Right forelimb (tissue), 1 donor: ENCODE measurements around the gene GABARAPL2.
"Not testable (repeated sequence)": the region's sequence is repeated elsewhere in the genome, so short reads cannot be mapped to it uniquely, and the experiment has no call there.

Experiments
- DNase-seq: peaks from one replicate; pipeline ENCODE4 v3.0.0-alpha.2; 2018

Gene GABARAPL2, protein sequence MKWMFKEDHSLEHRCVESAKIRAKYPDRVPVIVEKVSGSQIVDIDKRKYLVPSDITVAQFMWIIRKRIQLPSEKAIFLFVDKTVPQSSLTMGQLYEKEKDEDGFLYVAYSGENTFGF

DNA sequence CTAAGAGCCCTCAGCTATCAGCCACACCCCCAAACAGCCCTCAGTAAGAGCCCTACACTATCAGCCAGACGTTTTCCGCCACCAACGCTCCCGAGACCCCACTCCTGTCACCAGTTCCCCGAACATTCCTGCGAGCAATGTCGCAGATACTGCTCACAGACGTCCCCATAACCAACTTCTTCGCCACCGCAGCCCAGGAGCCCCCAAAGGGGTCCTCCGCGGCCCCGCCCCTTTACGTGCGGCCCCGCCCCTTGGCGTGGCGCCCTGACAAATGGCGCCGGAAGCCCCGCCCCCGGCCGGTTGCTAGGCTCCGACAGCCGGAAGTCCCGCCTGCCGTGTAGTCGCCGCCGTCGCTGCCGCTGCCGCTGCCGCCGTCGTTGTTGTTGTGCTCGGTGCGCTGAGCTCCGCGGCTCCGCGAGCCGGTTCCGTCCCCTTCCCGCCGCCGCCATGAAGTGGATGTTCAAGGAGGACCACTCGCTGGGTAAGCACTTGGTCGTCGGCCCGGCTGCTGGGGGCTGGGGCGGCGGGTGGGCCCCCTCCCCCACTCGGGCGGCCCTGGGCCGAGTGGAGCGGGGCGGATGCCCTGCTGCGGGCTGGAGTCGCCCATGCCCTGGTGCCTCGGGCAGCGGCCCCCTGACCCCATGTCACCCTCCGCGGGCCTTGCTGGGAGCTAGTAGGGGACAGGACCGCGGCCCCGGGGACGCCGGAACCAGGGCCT lies at the start of gene GABARAPL2:
TSS of gene GABARAPL2 (plus strand) at position 340 of the 718 bp plus-strand sequence. CDS start at position 448, 108 bp downstream.
- DNase-seq = peak; percentile 95

DNA sequence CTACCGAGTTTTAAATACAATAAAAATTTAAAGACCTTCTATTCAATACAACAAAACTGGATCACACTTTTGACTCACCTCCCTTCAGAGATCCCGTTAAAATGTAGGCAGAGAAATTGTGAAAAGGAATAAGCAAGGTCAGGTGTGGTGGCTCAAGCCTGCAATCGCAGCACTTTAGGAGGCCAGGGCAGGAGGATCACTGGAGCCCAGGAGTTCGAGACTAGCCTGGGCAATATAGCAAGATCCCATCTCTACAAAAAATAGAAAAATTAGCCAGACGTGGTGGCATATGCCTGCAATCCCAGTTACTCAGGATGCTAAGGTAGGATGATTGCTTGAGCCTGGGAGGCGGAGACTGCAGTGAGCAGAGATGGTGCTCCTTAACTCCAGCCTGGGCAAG lies 47.0 kb upstream of the GABARAPL2 start:
- DNase-seq = no peak

DNA sequence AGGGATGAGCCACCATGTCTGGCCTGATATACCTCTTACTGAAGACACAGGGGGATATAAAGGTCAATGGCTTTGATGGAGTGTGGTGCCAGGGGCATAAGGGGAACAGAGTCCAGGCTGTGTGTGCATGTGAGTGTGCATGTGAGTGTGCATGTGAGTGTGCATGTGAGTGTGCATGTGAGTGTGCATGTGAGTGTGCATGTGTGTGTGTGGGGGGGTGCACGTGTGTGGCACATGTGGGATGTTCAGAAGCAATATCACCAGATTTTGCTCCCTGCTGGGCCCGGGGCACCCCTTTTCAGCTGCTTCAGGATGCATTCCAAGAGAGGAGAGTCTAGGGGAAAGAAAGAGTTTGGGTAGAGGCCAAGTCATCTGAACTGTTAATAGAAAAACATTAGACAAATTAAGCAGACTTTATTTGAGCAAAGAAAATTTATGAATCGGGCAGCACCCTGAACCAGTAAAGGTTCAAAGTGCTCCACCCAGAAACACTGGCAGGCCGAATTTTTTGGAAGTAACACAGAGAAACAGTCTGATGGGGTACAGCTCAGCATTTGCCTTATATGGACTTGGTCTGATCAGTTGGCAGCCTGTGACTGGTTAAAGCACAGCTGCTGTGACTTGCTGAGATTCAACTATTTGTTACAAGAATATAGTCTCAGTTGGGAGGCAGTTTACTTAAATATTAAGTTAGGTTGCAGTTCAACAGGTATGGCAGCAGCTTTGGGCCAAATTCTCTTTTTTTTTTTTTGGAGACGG lies 40.0 kb upstream of the GABARAPL2 start:
- no peak for DNase-seq

DNA sequence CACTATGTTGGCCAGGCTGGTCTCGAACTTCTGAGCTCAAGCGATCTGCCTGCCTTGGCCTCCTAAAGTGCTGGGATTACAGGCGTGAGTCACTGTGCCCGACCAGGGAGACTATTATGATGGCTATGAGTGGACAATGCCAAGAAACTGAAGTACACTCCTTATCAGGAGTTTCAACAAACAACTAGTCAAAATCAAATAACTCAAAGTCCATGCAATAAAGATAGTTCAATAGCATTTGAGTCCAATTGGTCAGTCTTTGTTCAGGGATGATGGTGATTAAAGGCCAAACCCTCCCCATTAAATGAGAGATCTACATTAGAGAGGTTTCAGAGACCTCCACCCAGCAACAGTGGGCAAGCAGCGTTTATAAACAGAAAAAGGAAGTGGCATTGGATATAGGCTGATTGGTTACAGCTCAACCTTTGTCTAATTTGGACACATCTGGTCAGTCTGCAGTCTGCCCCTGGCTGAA lies 38.3 kb upstream of the GABARAPL2 start:
- no peak for DNase-seq

DNA sequence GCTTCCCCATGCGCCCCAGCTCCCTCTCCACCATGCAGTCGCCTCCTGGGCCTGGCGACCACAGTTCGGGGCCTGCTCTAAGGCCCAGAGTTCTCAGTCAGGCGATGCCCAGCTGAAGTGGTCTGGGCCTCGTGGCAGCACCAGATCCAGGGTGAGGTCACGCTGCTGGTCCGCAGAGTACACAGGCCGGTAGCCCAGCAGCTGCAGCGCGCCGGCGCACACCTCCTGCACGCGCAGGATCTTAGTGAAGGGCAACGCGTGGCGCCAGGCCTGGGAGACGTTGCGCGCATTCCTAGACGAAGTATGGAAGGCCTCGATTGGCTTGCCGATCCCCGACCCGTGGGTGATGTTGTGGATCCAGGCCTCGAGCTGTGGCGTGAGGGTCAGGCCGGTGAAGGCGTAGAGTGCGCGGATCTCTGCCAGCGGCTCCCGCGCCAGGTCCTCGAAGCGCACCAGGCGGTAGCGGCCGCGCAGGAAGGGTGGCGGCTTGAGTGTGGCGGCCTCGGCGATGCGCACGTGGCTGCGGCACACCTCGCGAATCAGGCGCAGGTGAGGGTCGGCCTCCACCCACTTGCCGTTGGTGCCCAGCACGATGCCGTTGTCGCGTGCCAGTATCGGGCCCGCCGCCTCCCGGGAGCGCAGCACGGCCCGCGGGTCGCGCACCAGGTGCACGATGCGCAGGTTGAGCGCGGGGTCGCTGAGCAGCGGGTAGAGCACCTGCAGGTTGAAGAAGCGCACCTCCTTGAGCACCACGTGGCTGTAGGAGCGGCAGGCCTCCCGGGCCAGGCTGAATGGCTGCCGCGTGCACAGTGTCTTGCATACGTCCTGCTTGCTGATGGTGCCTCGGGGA lies 36.9 kb upstream of the GABARAPL2 start:
- DNase-seq = no peak

DNA sequence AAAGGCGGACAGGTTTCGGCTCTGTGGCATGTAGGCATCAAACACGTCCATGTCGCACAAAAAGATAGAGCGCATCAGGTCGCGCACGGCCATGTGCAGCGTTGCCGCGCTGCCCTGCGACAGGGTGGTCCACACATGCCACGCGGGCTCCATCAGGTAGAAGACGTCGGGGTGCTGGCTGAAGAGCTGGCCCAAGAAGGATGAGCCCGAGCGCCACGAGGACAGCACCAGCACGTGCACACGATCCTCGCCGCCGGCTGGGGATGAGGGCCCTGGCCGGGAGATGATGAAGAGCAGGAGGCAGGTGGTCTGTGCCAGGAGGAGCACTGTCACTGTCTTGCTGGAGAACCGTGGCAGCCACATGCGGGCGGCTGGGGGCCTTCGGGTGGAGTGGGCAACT lies 36.2 kb upstream of the GABARAPL2 start:
- no peak for DNase-seq

DNA sequence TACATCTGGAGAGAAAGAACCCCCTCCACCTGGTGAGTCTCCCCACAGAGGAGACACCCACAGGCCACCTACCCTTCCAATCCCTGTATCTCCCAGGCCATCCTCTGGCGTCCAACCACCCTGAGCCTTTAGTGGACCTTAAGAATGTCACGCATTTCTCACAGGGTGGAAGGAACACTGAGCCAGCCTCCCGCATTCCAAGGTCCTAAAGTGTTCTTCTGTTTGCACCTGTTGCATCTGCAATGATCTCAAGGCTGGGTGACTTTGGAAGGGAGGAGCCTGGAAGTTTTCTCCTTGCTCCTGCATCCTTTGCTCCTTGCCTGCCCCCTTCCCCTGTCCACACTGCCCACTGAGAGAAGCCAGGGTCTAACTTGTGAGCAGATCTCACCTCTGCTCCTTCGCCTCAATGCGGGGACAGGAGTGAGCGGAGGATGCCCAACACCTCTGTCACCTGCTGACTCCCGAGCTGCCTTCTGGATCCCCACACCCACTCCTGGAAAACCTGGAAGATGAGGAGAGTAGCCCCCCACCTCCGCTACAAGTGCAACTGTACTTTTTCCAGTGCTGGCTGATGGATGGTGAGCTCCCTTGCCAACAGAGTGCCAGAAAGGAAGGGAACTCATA lies 33.9 kb upstream of the GABARAPL2 start:
- no peak for DNase-seq

DNA sequence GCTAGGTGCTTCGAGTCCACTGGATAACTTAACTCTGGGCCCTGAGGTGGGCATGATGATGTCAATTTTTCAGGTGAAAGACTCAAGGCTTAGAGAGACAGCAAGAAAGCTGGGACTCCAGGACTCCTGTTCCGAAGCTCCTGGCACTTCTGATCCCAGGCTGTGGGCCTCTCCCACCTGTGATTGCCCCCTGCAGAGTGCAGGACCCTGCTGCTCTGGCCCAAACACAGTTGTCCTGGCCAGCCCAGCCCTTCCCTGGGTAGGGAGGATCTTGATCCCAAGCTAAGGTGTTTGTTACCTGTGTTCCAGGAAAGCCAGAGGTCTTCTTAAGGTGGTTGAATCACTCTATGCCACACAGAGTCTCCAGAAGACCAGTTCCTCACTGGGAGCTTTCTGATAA lies 33.4 kb upstream of the GABARAPL2 start:
- no peak for DNase-seq

DNA sequence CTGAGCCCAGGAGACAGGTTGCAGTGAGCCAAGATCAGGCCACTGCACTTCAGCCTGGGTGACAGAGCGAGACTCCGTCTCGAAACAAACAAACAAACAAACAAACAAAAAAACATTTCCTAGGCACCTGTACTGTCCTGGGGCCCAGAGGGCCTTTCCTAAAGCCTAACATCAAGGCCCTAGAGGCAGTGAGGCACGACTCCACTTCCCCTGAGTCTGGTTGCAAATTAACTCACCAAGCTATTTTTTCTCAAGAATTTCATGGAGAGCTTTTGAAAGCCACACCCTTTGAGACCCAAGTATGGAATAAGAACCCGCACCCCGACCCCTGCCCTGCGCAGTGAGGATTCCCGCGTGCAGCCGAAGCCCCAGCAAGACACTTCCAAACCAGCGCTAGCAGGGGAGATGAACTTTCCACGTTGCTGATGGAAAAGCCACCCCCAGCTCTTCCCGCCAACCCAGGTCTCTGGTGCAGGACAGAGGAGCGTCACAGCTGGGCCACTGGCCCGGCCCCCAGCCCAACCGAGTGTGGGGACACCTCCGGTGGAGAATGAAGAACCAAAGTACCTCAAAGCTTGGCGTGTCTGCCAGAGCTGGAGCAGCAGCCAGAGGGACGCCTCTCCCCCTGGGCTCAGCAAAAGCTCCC lies 31.5 kb upstream of the GABARAPL2 start:
- DNase-seq = no peak

DNA sequence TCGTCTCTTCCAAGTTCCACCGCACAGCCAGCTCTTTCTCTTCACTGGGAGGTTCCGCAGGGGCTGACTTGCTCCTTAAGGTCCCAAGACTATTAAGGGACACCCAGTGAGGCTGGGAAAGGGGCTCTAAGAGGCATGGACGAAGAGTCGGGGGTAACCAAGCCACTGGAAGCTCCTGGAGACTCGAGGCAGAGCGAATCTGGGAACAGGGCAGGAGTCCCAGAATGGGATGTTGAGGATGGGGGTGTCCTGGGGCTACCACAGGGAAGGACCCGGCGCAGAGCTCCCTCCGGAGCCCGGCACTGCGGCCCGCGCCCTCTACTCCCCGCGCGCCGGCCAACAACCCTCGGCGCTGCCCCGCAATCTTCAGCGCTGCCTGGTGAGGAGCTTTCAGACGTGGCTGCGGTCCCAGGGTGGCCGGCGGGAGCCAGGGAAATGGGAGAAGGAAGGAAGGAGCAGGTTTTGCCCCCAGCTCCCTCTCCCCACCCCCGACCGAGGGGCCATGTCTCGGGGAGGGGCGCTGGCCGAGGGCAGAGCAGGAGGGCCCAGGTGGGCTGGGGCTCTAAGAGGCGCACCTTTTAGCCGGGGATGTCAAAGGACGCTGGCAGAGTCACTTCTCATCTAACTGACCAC lies 30.9 kb upstream of the GABARAPL2 start:
- DNase-seq = no peak

DNA sequence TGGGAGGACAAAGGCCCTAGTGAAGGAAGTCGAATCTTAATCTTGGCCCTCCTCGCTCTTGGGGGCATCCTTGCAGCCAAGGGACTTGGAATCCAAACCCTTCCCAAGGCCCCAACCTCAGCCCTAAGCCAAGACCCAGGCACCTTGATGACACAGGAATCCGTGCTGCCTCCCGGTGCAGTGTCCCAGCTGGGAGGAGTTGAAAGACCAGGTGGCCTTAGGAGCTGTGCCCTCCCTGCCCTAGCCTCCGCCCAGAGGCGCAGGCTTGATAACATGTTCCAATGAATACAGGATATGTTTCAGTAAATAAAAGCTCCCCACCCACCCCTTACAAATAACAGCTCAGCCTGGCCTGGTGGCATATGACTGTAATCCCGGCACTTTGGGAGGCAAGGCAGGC lies 30.3 kb upstream of the GABARAPL2 start, which contains the start of gene CHST5:
TSS of gene CHST5 (minus strand) at position 208 of the 400 bp plus-strand sequence. CDS start 5,724 bp downstream, outside the sequence.
- DNase-seq = no peak

DNA sequence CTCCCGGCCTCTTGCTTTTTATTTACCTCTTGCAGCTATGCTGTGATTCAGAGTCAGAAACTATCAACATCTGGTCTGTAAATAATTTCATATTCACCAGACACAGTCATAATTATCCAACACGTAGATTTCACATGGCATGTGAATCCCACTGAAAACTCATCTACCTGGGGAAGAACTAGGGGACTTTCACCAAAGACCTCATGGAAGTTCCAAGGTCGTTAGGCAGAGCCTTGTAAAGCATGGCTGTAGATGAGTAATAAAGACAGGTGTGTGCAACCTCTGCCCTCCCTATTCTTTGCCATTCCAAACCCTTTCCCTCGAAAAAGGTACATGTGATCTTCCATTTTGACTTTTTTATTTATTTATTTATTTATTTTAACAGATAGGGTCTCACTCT lies 28.4 kb upstream of the GABARAPL2 start:
- no peak for DNase-seq

DNA sequence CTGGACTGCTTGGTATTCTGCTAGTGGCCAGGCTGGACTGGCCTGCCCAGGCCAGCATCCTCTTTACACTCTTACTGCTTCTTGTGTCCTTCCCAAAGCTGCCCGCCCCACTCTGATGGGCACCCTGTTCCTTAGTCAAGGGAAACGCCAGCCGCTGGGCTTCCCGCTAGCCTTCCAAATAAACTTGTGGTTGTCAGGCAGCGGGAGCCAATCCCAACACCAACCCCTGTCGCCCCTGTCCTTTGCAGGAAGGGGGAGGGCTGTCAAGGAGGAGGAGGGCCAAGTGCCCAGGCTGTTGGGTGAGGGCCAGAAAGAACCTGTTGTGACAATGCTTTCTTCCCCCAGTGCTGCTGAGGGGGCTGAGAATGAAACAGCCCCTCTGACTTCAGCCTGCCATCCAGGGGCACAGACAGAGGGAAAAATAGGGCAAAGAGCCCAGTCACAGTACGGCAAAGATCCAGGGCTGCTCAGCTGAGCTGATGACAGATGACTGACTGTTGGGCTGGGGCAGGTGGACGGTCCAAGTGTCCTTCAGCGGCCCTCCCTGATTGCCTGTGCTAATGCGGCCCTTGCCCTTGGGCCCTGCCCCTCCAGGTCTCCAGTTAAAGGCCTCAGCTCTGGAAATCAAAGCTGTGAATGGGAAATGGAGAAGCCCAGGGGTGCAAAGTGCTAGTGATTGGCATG lies 27.2 kb upstream of the GABARAPL2 start:
- not testable (repeated sequence) for DNase-seq

DNA sequence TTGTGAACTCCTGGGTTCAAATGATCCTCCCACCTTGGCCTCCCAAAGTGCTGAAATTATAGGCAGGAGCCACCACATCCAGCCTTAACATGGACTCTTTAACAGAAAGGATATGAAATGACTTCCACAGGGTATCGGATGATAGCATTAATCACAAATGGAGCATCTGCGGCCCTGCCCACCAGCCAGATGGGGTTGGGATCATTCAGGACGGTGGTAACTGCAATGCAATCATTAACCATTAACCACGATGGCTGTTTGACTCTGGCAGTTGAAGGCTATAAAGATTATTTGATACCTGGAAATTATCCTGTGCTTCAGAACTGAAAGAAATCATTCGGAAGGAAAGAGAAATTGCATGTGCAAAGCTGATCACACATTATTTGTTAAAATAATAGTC lies 24.9 kb upstream of the GABARAPL2 start:
- no peak for DNase-seq

DNA sequence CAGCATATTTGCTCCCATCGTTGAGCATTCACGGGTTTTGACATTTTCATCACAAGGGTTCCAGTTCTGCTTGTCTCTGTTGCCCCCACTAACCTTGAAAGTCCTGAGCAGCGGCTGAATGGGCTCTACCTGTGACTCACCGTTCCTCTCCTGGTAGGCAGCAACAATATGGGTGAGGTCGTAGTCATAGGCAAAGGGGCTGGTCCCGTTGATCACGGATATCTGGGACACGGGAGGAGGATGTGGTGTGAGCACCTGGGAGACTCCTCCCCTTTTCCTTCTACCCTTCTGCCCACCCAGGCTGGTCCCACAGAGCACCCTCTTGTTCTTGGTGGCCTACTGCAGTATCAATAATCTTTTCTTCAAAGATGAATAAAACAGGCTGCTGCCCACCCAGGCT lies 23.7 kb upstream of the GABARAPL2 start:
- DNase-seq = not testable (repeated sequence)

DNA sequence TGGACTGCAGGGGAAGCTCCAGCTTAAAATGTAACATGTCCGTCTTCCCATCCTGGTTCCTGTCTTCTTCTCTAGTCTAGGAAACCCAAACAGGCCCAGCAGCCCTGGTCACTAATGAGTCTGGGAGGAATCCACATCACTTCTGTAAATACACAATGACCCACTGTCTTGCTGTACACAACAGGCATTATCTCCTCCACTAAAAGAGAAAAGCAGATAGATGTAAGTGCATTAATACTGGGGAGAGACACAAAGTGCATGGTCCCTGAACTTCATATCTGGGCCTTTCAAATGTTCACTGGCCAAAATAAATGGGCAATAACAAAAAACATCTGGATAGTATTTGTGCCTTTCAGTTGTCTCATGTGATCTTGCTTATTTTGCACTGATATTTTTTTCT lies 20.3 kb upstream of the GABARAPL2 start:
- not testable (repeated sequence) for DNase-seq

DNA sequence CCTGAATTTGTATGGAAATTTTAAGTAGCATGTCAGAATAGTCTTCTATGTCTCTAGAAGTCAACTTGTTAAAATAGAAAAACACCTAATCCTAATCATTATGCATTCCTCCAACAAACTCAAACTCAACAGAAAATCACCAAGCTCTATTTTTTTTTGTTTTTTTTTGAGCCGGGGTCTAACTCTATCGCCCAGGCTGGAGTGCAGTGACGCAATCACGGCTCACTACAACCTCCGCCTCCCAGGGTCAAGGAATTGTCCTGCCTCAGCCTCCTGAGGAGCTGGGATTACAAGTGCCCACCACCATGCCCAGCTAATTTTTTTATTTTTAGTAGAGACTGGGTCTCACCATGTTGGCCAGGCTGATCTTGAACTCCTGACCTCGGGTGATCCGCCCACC lies 19.9 kb upstream of the GABARAPL2 start:
- no peak for DNase-seq

DNA sequence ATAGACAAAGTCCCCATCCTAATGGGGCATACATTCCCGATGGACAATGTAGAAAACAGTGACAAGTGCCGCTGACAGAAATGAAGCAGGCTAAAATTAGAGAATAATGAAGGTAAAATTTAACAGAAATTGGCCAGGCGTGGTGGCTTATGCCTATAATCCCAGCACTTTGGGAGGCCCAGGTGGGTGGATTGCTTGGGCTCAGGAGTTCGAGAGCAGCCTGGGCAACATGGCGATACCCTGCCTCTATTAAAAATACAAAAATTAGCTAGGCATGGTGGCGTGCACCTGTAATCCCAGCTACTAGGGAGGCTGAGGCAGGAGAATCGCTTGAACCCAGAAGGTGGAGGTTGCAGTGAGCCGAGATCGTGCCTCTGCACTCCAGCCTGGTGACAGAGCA lies 17.7 kb upstream of the GABARAPL2 start:
- DNase-seq = not testable (repeated sequence)

DNA sequence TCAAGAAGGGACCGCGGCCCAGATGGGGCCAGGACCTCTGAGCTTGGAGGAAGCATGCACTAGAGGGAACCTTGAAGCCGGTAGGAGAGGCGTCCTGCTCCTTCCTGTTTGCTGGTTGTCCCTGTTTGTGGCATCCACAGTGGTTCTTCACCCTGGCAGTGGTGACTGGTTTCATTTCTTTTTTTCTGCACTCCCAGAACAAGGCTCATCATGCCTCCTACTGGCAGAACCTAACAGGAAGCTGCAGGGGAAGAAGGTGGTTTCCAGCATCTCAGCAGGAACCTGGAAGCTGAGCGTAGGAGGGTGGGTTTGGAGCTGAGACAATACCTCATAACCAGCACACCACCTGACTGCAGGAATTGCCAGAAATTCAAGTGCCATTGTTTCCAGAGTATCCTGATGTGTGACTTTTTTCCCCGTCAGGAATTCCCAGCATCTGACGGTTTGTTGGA lies 15.9 kb upstream of the GABARAPL2 start:
- no peak for DNase-seq

DNA sequence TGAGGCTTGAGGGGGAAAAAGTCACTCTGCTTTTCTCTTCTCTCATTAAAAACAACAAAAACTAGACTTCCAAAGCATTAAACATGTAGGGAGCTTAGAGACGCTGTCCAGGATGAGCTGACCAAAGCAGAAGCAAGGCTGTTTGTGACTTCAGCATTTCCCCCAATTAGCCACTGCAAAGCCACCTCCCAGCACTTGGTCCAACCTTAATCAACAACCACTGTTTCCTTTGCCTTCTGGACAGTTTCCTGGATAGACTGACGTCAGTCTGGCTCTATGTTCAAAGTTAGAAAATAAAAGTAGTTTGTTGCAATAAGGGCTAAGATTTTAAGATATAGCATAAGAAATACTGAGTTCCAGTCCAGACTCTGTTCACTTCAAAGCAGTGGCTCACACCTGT lies 13.2 kb upstream of the GABARAPL2 start:
- no peak for DNase-seq
